HFFc6 (cell line): ENCODE data around the gene ICAM1. TPM values are rescaled to one million over a fixed set of nuclear protein-coding genes. Genes with fewer than 3 reads are reported as not detected.

ENCODE experiments used
- DNase-seq: peaks from one replicate; pipeline ENCODE4 v3.0.0-alpha.2; 2018
- H3K27ac Mint-ChIP-seq: 2 replicates; pipeline ENCODE4 v1.8.0; 2020; ENCODE audit warnings: mild to moderate bottlenecking, mixed read lengths
- H3K27me3 Mint-ChIP-seq: 2 replicates; pipeline ENCODE4 v1.8.0; 2021; ENCODE audit warnings: mild to moderate bottlenecking, moderate library complexity, mixed read lengths; ENCODE audit not compliant: insufficient read depth
- H3K36me3 Mint-ChIP-seq: 2 replicates; pipeline ENCODE4 v1.8.0; 2021; ENCODE audit warnings: low read depth, mixed read lengths
- H3K4me1 Mint-ChIP-seq: 2 replicates; pipeline ENCODE4 v1.8.0; 2020; ENCODE audit warnings: low read depth, mixed read lengths
- H3K4me3 Mint-ChIP-seq: 2 replicates; pipeline ENCODE4 v1.8.0; 2020; ENCODE audit warnings: mild to moderate bottlenecking, moderate library complexity, mixed read lengths
- H3K9me3 Mint-ChIP-seq: 2 replicates; pipeline ENCODE4 v1.8.0; 2020; ENCODE audit warnings: mild to moderate bottlenecking, mixed read lengths
- CTCF ChIP-seq: fragments of 200-600 bp; sonication (generic); IDR thresholded peaks from 2 replicates; pipeline ENCODE4 v1.5.0; 2021; ENCODE audit warnings: antibody characterized with exemption, mild to moderate bottlenecking
- total RNA-seq, 6 experiments: library from RNA; stranded (reverse); fragmentation: NEBNext Ultra II Directional; extraction: Animal tissue kit (Norgen Biotek cat#: 25700); gene quantifications; 2 replicates in 1 of 6; 3 replicates in 5 of 6; pipeline ENCODE4 v1.2.3, GENCODE V29; 2021

ICAM1 gene
- total RNA-seq, 6 experiments from 2014 or later, result 5.0 to 10.1 (median 8.5) TPM

DNA sequence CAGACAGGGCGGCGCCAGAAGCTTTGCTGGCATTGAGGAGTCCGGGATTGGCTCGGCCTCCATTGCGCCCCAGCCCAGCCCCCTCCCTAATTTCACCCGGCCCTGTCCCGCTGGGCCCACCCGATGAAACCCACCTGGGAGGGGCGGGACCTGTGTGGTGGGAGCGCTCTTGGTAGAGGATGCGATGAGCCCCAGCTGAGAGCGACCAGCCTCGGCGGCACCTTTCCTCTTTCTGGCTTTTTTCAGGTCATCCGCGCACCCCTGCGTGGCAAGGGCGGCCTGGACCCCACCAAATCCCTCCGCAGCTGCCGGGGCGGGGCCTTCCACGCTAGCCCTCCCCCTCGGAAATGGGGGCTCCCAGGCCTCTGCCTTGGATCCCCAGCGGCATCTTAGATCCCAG is 38.5 kb downstream of the ICAM1 start, which contains the start of gene ZGLP1:
ZGLP1 (minus strand) TSS at position 393 of the 400 bp plus-strand sequence.
- TF ChIP-seq CTCF, result no peak
- no peaks in the 10 kb centered on the region for H3K27me3 Mint-ChIP-seq
- peaks cover 18% of the 10 kb centered on the region for H3K4me1 Mint-ChIP-seq
- no peak for DNase-seq
- H3K9me3 Mint-ChIP-seq, result no peaks in the 10 kb centered on the region
- H3K4me3 Mint-ChIP-seq, result no peak within 1 kb of the TSS
- peaks cover 8% of the 10 kb centered on the region; the same call in 1 of the 2 replicates for H3K36me3 Mint-ChIP-seq
- no peak within 1 kb of the TSS for H3K27ac Mint-ChIP-seq

DNA sequence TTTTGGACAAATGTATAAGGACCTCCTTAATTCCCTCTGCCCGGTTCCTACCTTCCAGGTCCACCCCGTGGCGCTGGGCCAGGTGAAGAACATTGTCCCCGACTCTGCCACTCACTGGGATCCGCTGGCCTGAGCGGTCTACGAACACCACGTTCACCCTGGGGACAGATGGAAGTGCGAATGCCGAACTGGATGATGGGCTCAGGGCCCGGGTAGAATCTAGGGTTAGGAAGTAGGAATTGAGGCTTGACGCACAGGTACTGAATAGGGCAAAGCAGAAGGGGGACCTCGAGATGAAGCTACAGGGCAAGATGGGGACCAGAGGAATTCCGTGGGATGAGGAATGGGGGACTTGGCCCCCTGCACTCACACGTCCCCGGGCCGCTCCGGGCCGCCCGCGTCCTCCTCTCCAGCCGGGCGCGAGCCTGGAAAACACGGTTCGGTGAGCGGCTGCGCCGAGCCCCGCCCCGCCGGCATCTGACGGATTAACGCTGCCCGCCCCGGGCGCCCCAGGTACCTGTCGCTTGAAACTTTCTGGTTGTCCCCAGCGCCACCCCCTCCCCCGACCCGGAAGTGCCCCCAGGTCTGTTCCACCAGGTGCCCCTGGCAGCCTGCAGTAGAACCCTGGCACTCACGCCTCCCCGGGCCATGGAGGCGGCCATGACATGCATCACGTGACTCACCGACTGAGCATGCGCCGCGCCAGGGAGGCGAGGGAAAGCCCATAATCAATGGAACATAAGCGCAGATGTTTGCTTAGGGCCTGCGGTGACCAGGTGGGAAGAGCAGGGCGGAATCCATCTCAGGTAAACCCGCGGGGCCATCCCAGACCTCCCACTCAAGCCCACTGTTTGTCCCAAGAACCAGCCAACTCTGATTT is 44.7 kb downstream of the ICAM1 start, which contains the start of gene FDX2:
FDX2 (minus strand) TSS at position 681 of the 880 bp plus-strand sequence; CDS start at position 662, 19 bp downstream.
- H3K4me3 Mint-ChIP-seq, result peak within 1 kb of the TSS; percentile 96
- TF ChIP-seq CTCF, result no peak
- peaks cover 21% of the 10 kb centered on the region for H3K4me1 Mint-ChIP-seq
- H3K36me3 Mint-ChIP-seq, result peaks cover 11% of the 10 kb centered on the region; the same call in 1 of the 2 replicates
- no peaks in the 10 kb centered on the region for H3K9me3 Mint-ChIP-seq
- H3K27me3 Mint-ChIP-seq, result peaks cover 3% of the 10 kb centered on the region
- peak; percentile 69 for DNase-seq
- peak within 1 kb of the TSS; percentile 82 for H3K27ac Mint-ChIP-seq

DNA sequence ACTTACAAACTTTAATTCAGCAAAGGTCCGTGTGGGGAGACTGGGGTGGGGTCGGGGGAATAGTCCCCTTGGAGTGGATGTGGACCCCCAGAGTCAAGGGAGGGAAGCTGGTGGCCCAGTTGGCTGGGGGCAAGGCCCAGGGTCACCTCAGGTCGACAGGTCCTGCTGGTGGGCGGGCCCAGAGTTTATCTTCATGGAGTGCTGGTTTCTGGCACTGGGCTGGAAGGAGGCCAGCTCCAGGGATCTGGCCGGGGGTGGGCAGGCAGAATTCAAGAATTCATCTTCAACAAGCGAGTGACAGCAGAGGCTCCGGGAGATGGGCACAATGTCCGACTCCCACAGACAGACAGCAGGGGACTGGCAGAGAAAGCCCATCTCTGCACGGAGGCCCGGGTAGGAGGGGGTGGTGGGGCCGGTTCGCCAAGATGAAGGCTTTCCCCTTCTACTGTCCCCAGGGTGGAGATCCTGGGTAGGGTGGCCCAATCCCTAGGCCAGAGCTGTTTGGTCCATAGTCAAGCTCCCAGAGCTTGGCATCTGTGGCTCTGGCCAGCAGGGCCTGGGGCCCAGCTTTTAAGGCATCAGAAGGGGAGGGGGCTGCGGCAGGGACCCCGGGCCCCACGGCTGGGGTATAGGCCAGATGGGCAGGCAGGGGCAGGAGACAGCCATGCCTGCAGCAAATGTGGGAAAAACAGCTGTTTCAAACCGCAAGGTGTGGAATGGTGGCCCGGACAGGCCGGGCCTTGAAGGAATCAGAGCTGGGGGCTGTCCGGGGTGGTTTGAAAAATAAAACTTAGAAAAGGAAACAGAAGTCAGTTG is 45.5 kb downstream of the ICAM1 start:
- no peaks in the 10 kb centered on the region for H3K9me3 Mint-ChIP-seq
- H3K27me3 Mint-ChIP-seq, result peaks cover 3% of the 10 kb centered on the region
- no peak for DNase-seq
- H3K36me3 Mint-ChIP-seq, result peaks cover 11% of the 10 kb centered on the region; the same call in 1 of the 2 replicates
- H3K4me3 Mint-ChIP-seq, result peak overlapping the region; percentile 96
- H3K27ac Mint-ChIP-seq, result peak overlapping the region; percentile 57
- H3K4me1 Mint-ChIP-seq, result peaks cover 21% of the 10 kb centered on the region
- TF ChIP-seq CTCF, result no peak

GRCh38 chr19:10317045-10317856 is 46.3 kb downstream of the ICAM1 start:
- Mint-ChIP-seq H3K4me1 (peaks cover 21% of the 10 kb centered on the region), H3K27ac (no peak overlapping the region), H3K27me3 (peaks cover 3% of the 10 kb centered on the region), H3K9me3 (no peaks in the 10 kb centered on the region), H3K36me3 (peaks cover 17% of the 10 kb centered on the region; the same call in 1 of the 2 replicates), H3K4me3 (no peak overlapping the region)
- no peak for DNase-seq
- TF ChIP-seq CTCF, result no peak
